Neural cell (in vitro differentiated cells): ENCODE measurements around the gene ARF3.

Experiments
- EP300 ChIP-seq: fragments of 450-650 bp; conservative IDR thresholded peaks from 2 replicates; pipeline ENCODE4 v1.6.1; 2014; ENCODE audit warnings: antibody characterized with exemption, mild to moderate bottlenecking, moderate library complexity; ENCODE audit not compliant: poor library complexity, severe bottlenecking
- EZH2 ChIP-seq: fragments of 200-600, 300-800 bp; shearing (Covaris generic), sonication (generic); IDR thresholded peaks from 2 replicates; pipeline ENCODE4 v1.6.1; 2014; ENCODE audit warnings: antibody characterized with exemption, low read length, borderline replicate concordance, mild to moderate bottlenecking; ENCODE audit not compliant: insufficient read depth, poor library complexity, severe bottlenecking
- MXI1 ChIP-seq: fragments of 450-650 bp; conservative IDR thresholded peaks from 2 replicates; pipeline ENCODE4 v1.6.1; 2014; ENCODE audit warnings: antibody characterized with exemption, mild to moderate bottlenecking; ENCODE audit not compliant: poor library complexity, severe bottlenecking
- POLR2AphosphoS5 ChIP-seq: IDR thresholded peaks from 2 replicates; pipeline ENCODE4 v1.6.1; 2012
- RAD21 ChIP-seq: fragments of 450-650 bp; conservative IDR thresholded peaks from 2 replicates; pipeline ENCODE4 v1.6.1; 2014; ENCODE audit warnings: antibody characterized with exemption, mild to moderate bottlenecking, moderate library complexity
- SMC3 ChIP-seq: fragments of 450-650 bp; conservative IDR thresholded peaks from 2 replicates; pipeline ENCODE4 v1.6.1; 2014; ENCODE audit warnings: antibody characterized with exemption, mild to moderate bottlenecking, moderate library complexity; ENCODE audit not compliant: poor library complexity
- TAF1 ChIP-seq: IDR thresholded peaks from 2 replicates; pipeline ENCODE4 v1.6.1; 2012; ENCODE audit warnings: low read depth
- TF ChIP-seq, protein P1 (sequence below): fragments of 450-650 bp; IDR thresholded peaks from 2 replicates; pipeline ENCODE4 v1.5.1; 2014; ENCODE audit warnings: antibody characterized with exemption, mild to moderate bottlenecking, moderate library complexity; ENCODE audit not compliant: poor library complexity, severe bottlenecking
- TF ChIP-seq, protein P2 (sequence below): IDR thresholded peaks from 2 replicates; pipeline ENCODE4 v1.6.1; 2012; ENCODE audit warnings: borderline replicate concordance

DNA sequence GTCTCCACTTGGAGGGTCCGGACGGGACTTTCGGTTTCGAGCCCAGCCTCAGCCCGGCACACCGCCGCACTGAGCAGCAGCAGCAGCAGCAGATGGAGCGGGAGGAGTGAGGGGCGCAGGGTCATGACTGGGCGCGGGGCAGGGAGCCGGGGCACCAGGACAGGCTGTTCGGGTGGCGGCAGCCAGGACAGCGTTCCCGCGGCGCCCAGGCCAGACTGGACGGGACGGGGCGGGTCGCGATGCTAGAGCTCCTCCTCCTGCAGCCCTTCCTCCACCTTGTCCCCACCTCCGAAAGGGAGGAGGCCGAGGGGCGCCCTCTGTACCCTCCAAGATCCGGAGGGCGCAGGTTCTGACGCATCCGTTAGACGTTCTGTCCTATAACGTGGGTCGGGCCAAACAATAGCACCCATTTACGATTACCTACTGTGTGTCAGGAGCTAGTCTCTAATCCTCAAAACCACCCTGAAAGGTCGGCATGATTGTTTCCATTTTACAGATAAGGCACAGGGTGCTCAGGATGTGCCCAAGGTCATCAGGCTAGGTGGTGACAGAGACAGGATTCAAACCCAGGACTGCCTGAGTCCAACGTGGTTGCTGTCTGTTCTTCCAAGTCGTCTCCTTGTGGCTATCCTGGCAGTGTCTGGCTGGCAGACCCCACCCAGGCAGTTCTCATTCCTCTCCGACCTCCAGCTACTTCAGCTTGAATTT lies 31.8 kb downstream of the ARF3 start, which contains the start of gene FKBP11:
- TF ChIP-seq, protein P1, sequence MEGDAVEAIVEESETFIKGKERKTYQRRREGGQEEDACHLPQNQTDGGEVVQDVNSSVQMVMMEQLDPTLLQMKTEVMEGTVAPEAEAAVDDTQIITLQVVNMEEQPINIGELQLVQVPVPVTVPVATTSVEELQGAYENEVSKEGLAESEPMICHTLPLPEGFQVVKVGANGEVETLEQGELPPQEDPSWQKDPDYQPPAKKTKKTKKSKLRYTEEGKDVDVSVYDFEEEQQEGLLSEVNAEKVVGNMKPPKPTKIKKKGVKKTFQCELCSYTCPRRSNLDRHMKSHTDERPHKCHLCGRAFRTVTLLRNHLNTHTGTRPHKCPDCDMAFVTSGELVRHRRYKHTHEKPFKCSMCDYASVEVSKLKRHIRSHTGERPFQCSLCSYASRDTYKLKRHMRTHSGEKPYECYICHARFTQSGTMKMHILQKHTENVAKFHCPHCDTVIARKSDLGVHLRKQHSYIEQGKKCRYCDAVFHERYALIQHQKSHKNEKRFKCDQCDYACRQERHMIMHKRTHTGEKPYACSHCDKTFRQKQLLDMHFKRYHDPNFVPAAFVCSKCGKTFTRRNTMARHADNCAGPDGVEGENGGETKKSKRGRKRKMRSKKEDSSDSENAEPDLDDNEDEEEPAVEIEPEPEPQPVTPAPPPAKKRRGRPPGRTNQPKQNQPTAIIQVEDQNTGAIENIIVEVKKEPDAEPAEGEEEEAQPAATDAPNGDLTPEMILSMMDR: no peak
- TF ChIP-seq, protein P2, sequence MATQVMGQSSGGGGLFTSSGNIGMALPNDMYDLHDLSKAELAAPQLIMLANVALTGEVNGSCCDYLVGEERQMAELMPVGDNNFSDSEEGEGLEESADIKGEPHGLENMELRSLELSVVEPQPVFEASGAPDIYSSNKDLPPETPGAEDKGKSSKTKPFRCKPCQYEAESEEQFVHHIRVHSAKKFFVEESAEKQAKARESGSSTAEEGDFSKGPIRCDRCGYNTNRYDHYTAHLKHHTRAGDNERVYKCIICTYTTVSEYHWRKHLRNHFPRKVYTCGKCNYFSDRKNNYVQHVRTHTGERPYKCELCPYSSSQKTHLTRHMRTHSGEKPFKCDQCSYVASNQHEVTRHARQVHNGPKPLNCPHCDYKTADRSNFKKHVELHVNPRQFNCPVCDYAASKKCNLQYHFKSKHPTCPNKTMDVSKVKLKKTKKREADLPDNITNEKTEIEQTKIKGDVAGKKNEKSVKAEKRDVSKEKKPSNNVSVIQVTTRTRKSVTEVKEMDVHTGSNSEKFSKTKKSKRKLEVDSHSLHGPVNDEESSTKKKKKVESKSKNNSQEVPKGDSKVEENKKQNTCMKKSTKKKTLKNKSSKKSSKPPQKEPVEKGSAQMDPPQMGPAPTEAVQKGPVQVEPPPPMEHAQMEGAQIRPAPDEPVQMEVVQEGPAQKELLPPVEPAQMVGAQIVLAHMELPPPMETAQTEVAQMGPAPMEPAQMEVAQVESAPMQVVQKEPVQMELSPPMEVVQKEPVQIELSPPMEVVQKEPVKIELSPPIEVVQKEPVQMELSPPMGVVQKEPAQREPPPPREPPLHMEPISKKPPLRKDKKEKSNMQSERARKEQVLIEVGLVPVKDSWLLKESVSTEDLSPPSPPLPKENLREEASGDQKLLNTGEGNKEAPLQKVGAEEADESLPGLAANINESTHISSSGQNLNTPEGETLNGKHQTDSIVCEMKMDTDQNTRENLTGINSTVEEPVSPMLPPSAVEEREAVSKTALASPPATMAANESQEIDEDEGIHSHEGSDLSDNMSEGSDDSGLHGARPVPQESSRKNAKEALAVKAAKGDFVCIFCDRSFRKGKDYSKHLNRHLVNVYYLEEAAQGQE: no peak
- TF ChIP-seq POLR2AphosphoS5 (peak; percentile 9), SMC3 (no peak), EP300 (no peak), EZH2 (no peak), RAD21 (no peak), MXI1 (no peak), TAF1 (no peak)
